ENCODE results near the gene CHRNG.
A peak's percentile ranks its signal among the peaks of the same experiment; 100 is the strongest.

Gene CHRNG

DNA sequence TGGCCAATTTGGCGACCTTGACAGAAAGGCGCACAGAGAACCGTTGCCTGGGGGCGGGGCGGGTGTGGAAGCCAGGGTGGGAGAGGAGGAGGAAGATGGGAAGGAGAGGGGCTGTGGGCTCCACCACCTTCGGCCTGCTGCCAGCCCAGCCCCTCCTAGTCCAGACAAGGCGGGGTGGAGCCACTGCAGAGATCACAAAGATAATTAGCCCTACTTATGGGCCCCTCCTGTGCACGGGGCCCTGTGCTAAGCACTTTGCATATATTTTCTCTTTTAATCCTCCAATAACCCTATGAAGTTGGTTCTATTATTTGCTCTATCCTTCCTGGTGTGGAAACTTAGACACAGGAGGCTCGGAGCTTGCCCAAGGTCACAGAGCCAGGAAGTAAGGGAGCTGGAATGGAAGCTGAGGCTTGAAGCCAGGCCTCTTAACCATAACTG, 38.1 kb upstream of the CHRNG start:
- 81% methylated on average over 6 of the region's 9 CpGs for WGBS
- Histone ChIP-seq H3K4me1 (ENCODE audit: control insufficient read depth, insufficient read depth, low read depth, low read length) (peaks cover 13% of the 10 kb centered on the region), H3K4me3 (ENCODE audit: insufficient read depth in 1 of 2, low read depth in 1 of 2, low read length in 2 of 2) (no peak overlapping the region), H2BK12ac (ENCODE audit: low read length in 2 of 2) (no peak overlapping the region), H3K36me3 (ENCODE audit: control insufficient read depth in 1 of 2, insufficient read depth in 2 of 2, low read depth in 1 of 2, low read length in 2 of 2) (no peaks in the 10 kb centered on the region), H2AFZ (ENCODE audit: low read depth, low read length) (no peak overlapping the region), H3K4ac (ENCODE audit: low read depth in 1 of 2, low read length in 2 of 2) (no peak overlapping the region), H3K27ac (ENCODE audit: low read length, poor library complexity, severe bottlenecking) (no peak overlapping the region), H3K9me3 (ENCODE audit: control insufficient read depth, low read length) (no peaks in the 10 kb centered on the region), H3K23ac (ENCODE audit: low read length in 2 of 2) (no peak overlapping the region), H3K18ac (ENCODE audit: low read depth in 1 of 2, low read length in 2 of 2) (no peak overlapping the region), H2AK5ac (ENCODE audit: low read length, severe bottlenecking) (no peak overlapping the region), H3K4me2 (ENCODE audit: low read length, poor library complexity, severe bottlenecking) (no peak overlapping the region), H3K79me1 (replicated peaks; ENCODE audit: low read length, poor library complexity, severe bottlenecking) (no peaks in the 10 kb centered on the region), H3K27me3 (ENCODE audit: control insufficient read depth in 1 of 2, insufficient read depth in 1 of 2, low read length in 2 of 2) (peaks cover 65 to 91% of the 10 kb centered on the region in 2 experiments), H2BK5ac (ENCODE audit: low read depth, low read length, poor library complexity, severe bottlenecking) (no peak overlapping the region), H4K91ac (ENCODE audit: low read length) (no peak overlapping the region), H3K9ac (ENCODE audit: low read length) (no peak overlapping the region), H2BK15ac (ENCODE audit: low read depth, poor library complexity, severe bottlenecking) (no peak overlapping the region), H4K8ac (ENCODE audit: low read length) (no peak overlapping the region), H3K14ac (ENCODE audit: low read length in 2 of 2) (no peak overlapping the region), H2BK120ac (ENCODE audit: low read depth, low read length) (no peak overlapping the region)
- no peak for DNase-seq

GRCh38 chr2:232501794-232502390, 37.6 kb upstream of the CHRNG start:
- no peak overlapping the region for H3K4me3 ChIP-seq (ENCODE audit: insufficient read depth in 1 of 2, low read depth in 1 of 2, low read length in 2 of 2)

DNA sequence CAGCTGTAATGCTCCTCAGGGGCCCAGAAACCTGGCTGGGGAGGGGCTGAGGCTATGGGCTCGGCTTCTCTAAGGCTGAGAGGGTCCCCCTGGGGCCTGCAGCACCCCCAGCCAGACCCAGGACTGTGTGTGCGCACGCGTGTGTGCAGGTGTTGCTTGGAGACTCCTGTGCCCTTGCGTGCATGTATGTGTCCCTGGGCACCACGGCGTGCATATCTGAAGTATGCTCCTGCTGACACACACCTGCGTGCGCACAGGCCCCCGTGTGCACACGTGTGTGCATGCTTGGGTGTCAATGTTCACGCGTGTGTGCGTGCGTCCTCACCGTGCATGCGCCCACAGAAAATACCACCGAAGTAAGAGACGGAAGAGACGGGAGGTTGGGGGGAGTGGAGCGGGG, 37.0 kb upstream of the CHRNG start:
- H4K8ac ChIP-seq (ENCODE audit: low read length): no peak overlapping the region
- peak overlapping the region in 1 of 2 experiments; percentile 84 for H3K23ac ChIP-seq (ENCODE audit: low read length in 2 of 2)
- no peak overlapping the region for H3K18ac ChIP-seq (ENCODE audit: low read depth in 1 of 2, low read length in 2 of 2)
- no peak overlapping the region for H3K4me3 ChIP-seq (ENCODE audit: insufficient read depth in 1 of 2, low read depth in 1 of 2, low read length in 2 of 2)
- no peaks in the 10 kb centered on the region for H3K36me3 ChIP-seq (ENCODE audit: control insufficient read depth in 1 of 2, insufficient read depth in 2 of 2, low read depth in 1 of 2, low read length in 2 of 2)
- no peaks in the 10 kb centered on the region for H3K9me3 ChIP-seq (ENCODE audit: control insufficient read depth, low read length)
- H3K9ac ChIP-seq (ENCODE audit: low read length): no peak overlapping the region
- H3K4me2 ChIP-seq (ENCODE audit: low read length, poor library complexity, severe bottlenecking): peak overlapping the region; percentile 3
- H4K91ac ChIP-seq (ENCODE audit: low read length): no peak overlapping the region
- no peak overlapping the region for H3K4ac ChIP-seq (ENCODE audit: low read depth in 1 of 2, low read length in 2 of 2)
- H2BK120ac ChIP-seq (ENCODE audit: low read depth, low read length): no peak overlapping the region
- H3K27ac ChIP-seq (ENCODE audit: low read length, poor library complexity, severe bottlenecking): no peak overlapping the region
- H2AFZ ChIP-seq (ENCODE audit: low read depth, low read length): no peak overlapping the region
- H2BK12ac ChIP-seq (ENCODE audit: low read length in 2 of 2): no peak overlapping the region
- peaks cover 76 to 96% of the 10 kb centered on the region in 2 experiments for H3K27me3 ChIP-seq (ENCODE audit: control insufficient read depth in 1 of 2, insufficient read depth in 1 of 2, low read length in 2 of 2)
- no peak for DNase-seq
- no peak overlapping the region for H3K14ac ChIP-seq (ENCODE audit: low read length in 2 of 2)
- H2BK5ac ChIP-seq (ENCODE audit: low read depth, low read length, poor library complexity, severe bottlenecking): no peak overlapping the region
- H3K4me1 ChIP-seq (ENCODE audit: control insufficient read depth, insufficient read depth, low read depth, low read length): peaks cover 13% of the 10 kb centered on the region
- H3K79me1 ChIP-seq (replicated peaks; ENCODE audit: low read length, poor library complexity, severe bottlenecking): no peaks in the 10 kb centered on the region
- H2BK15ac ChIP-seq (ENCODE audit: low read depth, poor library complexity, severe bottlenecking): no peak overlapping the region
- WGBS: 5% methylated on average over 20 of the region's 21 CpGs
- no peak overlapping the region for H2AK5ac ChIP-seq (ENCODE audit: low read length, severe bottlenecking)

More at GRCh38 chr2:232501794-232502390, 37.6 kb upstream of the CHRNG start:
- Histone ChIP-seq H3K4me2 (ENCODE audit: low read length, poor library complexity, severe bottlenecking) (no peak overlapping the region), H3K9ac (ENCODE audit: low read length) (no peak overlapping the region), H2BK12ac (ENCODE audit: low read length in 2 of 2) (no peak overlapping the region), H2BK15ac (ENCODE audit: low read depth, poor library complexity, severe bottlenecking) (no peak overlapping the region), H3K14ac (ENCODE audit: low read length in 2 of 2) (no peak overlapping the region), H3K27me3 (ENCODE audit: control insufficient read depth in 1 of 2, insufficient read depth in 1 of 2, low read length in 2 of 2) (peaks cover 70 to 95% of the 10 kb centered on the region in 2 experiments), H3K4ac (ENCODE audit: low read depth in 1 of 2, low read length in 2 of 2) (no peak overlapping the region), H2BK120ac (ENCODE audit: low read depth, low read length) (no peak overlapping the region), H3K4me1 (ENCODE audit: control insufficient read depth, insufficient read depth, low read depth, low read length) (peaks cover 13% of the 10 kb centered on the region), H2AFZ (ENCODE audit: low read depth, low read length) (no peak overlapping the region), H3K9me3 (ENCODE audit: control insufficient read depth, low read length) (no peaks in the 10 kb centered on the region), H3K18ac (ENCODE audit: low read depth in 1 of 2, low read length in 2 of 2) (no peak overlapping the region), H2BK5ac (ENCODE audit: low read depth, low read length, poor library complexity, severe bottlenecking) (no peak overlapping the region), H3K27ac (ENCODE audit: low read length, poor library complexity, severe bottlenecking) (no peak overlapping the region), H4K91ac (ENCODE audit: low read length) (no peak overlapping the region), H2AK5ac (ENCODE audit: low read length, severe bottlenecking) (no peak overlapping the region), H3K23ac (ENCODE audit: low read length in 2 of 2) (no peak overlapping the region), H3K36me3 (ENCODE audit: control insufficient read depth in 1 of 2, insufficient read depth in 2 of 2, low read depth in 1 of 2, low read length in 2 of 2) (no peaks in the 10 kb centered on the region), H4K8ac (ENCODE audit: low read length) (no peak overlapping the region), H3K79me1 (replicated peaks; ENCODE audit: low read length, poor library complexity, severe bottlenecking) (no peaks in the 10 kb centered on the region)
- no peak for DNase-seq
- 37% methylated on average over 10 of the region's 10 CpGs for WGBS

DNA sequence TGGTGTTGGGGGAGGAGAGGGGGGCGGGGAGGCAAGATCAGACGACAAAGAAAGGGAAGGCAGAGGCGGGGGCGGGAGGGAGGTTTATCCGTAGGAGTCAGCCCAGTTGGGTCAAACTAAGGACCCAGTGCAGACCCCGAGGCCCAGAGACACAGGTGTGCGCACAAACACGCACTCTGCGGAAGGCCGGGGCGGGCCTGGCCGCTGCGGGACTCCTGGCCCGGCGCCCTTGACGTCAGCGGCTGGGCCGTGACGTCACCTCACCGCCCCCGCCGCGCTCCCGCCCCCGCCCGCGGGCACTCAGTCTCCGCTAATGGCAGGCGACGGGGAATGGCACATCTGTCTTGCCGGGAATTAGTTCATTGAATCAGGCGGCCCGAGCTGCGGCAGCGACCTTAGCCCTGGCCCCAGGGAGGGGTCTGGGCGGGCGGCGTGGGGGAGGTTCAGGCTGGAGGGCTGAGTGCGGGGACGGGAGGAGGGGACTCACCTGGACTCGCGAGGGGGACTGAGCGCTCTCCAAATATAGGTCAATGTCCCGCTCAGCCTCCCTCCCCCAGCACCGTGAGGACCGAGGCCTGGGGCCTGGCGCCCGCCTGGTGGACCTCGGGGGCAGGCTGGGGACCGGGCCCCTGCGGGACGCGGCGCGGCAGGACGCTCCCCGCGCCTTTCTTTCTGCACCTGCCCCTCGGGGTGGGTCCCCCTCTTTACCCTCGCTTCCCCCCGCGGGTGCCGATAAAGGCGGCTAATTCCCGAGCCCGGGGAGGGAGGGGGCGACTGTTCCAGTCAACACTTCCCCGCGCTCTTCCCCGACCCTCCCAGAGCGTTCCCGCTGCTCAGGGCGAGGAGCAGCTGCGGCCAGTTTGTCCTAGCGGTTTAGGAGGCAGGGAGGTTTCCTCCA, 36.3 kb upstream of the CHRNG start:
- H3K4ac ChIP-seq (ENCODE audit: low read depth in 1 of 2, low read length in 2 of 2): no peak overlapping the region
- H2BK120ac ChIP-seq (ENCODE audit: low read depth, low read length): no peak overlapping the region
- no peak overlapping the region for H3K4me3 ChIP-seq (ENCODE audit: insufficient read depth in 1 of 2, low read depth in 1 of 2, low read length in 2 of 2)
- peaks cover 13% of the 10 kb centered on the region for H3K4me1 ChIP-seq (ENCODE audit: control insufficient read depth, insufficient read depth, low read depth, low read length)
- DNase-seq: peak; percentile 37
- H2AFZ ChIP-seq (ENCODE audit: low read depth, low read length): no peak overlapping the region
- no peak overlapping the region for H3K27ac ChIP-seq (ENCODE audit: low read length, poor library complexity, severe bottlenecking)
- H3K14ac ChIP-seq (ENCODE audit: low read length in 2 of 2): no peak overlapping the region
- no peaks in the 10 kb centered on the region for H3K79me1 ChIP-seq (replicated peaks; ENCODE audit: low read length, poor library complexity, severe bottlenecking)
- no peak overlapping the region for H3K23ac ChIP-seq (ENCODE audit: low read length in 2 of 2)
- H3K4me2 ChIP-seq (ENCODE audit: low read length, poor library complexity, severe bottlenecking): peak overlapping the region; percentile 48
- H4K8ac ChIP-seq (ENCODE audit: low read length): no peak overlapping the region
- peaks cover 76 to 94% of the 10 kb centered on the region in 2 experiments for H3K27me3 ChIP-seq (ENCODE audit: control insufficient read depth in 1 of 2, insufficient read depth in 1 of 2, low read length in 2 of 2)
- H3K18ac ChIP-seq (ENCODE audit: low read depth in 1 of 2, low read length in 2 of 2): no peak overlapping the region
- H3K9ac ChIP-seq (ENCODE audit: low read length): no peak overlapping the region
- no peaks in the 10 kb centered on the region for H3K36me3 ChIP-seq (ENCODE audit: control insufficient read depth in 1 of 2, insufficient read depth in 2 of 2, low read depth in 1 of 2, low read length in 2 of 2)
- no peaks in the 10 kb centered on the region for H3K9me3 ChIP-seq (ENCODE audit: control insufficient read depth, low read length)
- 1% methylated on average over 68 of the region's 75 CpGs for WGBS
- no peak overlapping the region for H2AK5ac ChIP-seq (ENCODE audit: low read length, severe bottlenecking)
- no peak overlapping the region for H4K91ac ChIP-seq (ENCODE audit: low read length)
- no peak overlapping the region for H2BK12ac ChIP-seq (ENCODE audit: low read length in 2 of 2)
- no peak overlapping the region for H2BK5ac ChIP-seq (ENCODE audit: low read depth, low read length, poor library complexity, severe bottlenecking)
- H2BK15ac ChIP-seq (ENCODE audit: low read depth, poor library complexity, severe bottlenecking): no peak overlapping the region

Measured in mesenchymal stem cell (in vitro differentiated cells and primary cell).